IMR-90 (cell line): ENCODE results near the gene CDC14A. TPM values are rescaled to one million over a fixed set of nuclear protein-coding genes. Genes with fewer than 3 reads are reported as not detected.
"Not testable (repeated sequence)": the region's sequence is repeated elsewhere in the genome, so short reads cannot be mapped to it uniquely, and the experiment has no call there.

Experiments
- ATAC-seq: fragments of 200-7000 bp; cut with Tn5 transposase; 2 replicates; pipeline ENCODE4 v1.9.1; 2020; ENCODE audit warnings: low read depth, mild to moderate bottlenecking, moderate library complexity
- BruUV-seq: library from RNA; stranded (reverse); fragments of 400-500 nt; replicated peaks from 2 replicates; lab custom pipeline; 2021; lab: Mats Ljungman, UMichigan
- CTCF ChIA-PET: fragments of 300-600 bp; formaldehyde crosslinking; extraction: SDS; loops from one replicate; lab custom pipeline; 2021; ENCODE audit warnings: antibody characterized with exemption; lab: Yijun Ruan, JAX
- POLR2A ChIA-PET: fragments of 300-600 bp; sonication (Branson Sonifier 250); formaldehyde crosslinking; loops from one replicate; lab custom pipeline; 2022; ENCODE audit warnings: antibody characterized with exemption; ENCODE audit not compliant: unreplicated experiment; lab: Charles Lee
- DNase-seq: peaks from one replicate; pipeline ENCODE4 v3.0.0; 2013
- H2AFZ ChIP-seq: replicated peaks from 2 replicates; pipeline ENCODE3; 2013; ENCODE audit warnings: low read length, mild to moderate bottlenecking; ENCODE audit not compliant: poor library complexity
- H2AK5ac ChIP-seq: 2 replicates; pipeline ENCODE4 v1.6.1; 2013; ENCODE audit warnings: low read depth, low read length, inconsistent platforms
- H2AK9ac ChIP-seq: replicated peaks from 2 replicates; pipeline ENCODE3; 2013; ENCODE audit warnings: mild to moderate bottlenecking, low read depth, low read length, moderate library complexity; ENCODE audit not compliant: poor library complexity
- H2BK120ac ChIP-seq: 2 replicates; pipeline ENCODE4 v1.6.1; 2013; ENCODE audit warnings: low read depth, low read length, inconsistent platforms
- H2BK15ac ChIP-seq: 3 replicates; pipeline ENCODE4 v1.6.1; 2013; ENCODE audit warnings: low read depth, low read length, inconsistent platforms
- H2BK20ac ChIP-seq: 2 replicates; pipeline ENCODE4 v1.6.1; 2013; ENCODE audit warnings: low read depth, mild to moderate bottlenecking, inconsistent platforms, low read length, moderate library complexity
- H2BK5ac ChIP-seq: 2 replicates; pipeline ENCODE4 v1.6.1; 2013; ENCODE audit warnings: mild to moderate bottlenecking, low read depth, low read length, inconsistent platforms; ENCODE audit not compliant: poor library complexity, severe bottlenecking
- H3K14ac ChIP-seq: replicated peaks from 2 replicates; pipeline ENCODE4 v1.6.1; 2013; ENCODE audit warnings: low read depth, low read length, inconsistent platforms
- H3K18ac ChIP-seq: 2 replicates; pipeline ENCODE4 v1.6.1; 2013; ENCODE audit warnings: low read depth, low read length, control low read depth
- H3K23ac ChIP-seq: 2 replicates; pipeline ENCODE4 v1.6.1; 2013; ENCODE audit warnings: low read depth, low read length, inconsistent platforms
- H3K27ac ChIP-seq: 2 replicates; pipeline ENCODE4 v1.5.1; 2013; ENCODE audit warnings: mild to moderate bottlenecking, control low read depth, low read length; ENCODE audit not compliant: insufficient read depth
- H3K27me3 ChIP-seq: 2 replicates; pipeline ENCODE4 v1.6.1; 2013; ENCODE audit warnings: low read length; ENCODE audit not compliant: control insufficient read depth, insufficient read depth
- H3K36me3 ChIP-seq: 2 replicates; pipeline ENCODE4 v1.6.1; 2013; ENCODE audit warnings: low read length, mixed read lengths; ENCODE audit not compliant: control insufficient read depth, insufficient read depth
- H3K4ac ChIP-seq: 2 replicates; pipeline ENCODE4 v1.6.1; 2013; ENCODE audit warnings: low read depth, low read length, inconsistent platforms
- H3K4me1 ChIP-seq: 2 replicates; pipeline ENCODE4 v1.6.1; 2013; ENCODE audit warnings: low read length, mixed read lengths; ENCODE audit not compliant: control insufficient read depth, insufficient read depth
- H3K4me2 ChIP-seq: 2 replicates; pipeline ENCODE4 v1.6.1; 2013; ENCODE audit warnings: low read depth, mild to moderate bottlenecking, control low read depth, low read length, moderate library complexity
- H3K4me3 ChIP-seq: 2 replicates; pipeline ENCODE4 v1.5.1; 2013; ENCODE audit warnings: low read depth, mild to moderate bottlenecking, control low read depth, low read length, moderate library complexity; ENCODE audit not compliant: insufficient read depth
- H3K56ac ChIP-seq: 2 replicates; pipeline ENCODE4 v1.6.1; 2013; ENCODE audit warnings: low read length, inconsistent platforms; ENCODE audit not compliant: insufficient read depth; ENCODE audit errors: extremely low read depth
- H3K79me1 ChIP-seq, 2 experiments: 2 replicates each; pipeline ENCODE4 v1.6.1; 2013; ENCODE audit warnings: low read length in 2 of 2, inconsistent platforms in 1 of 2, low read depth in 1 of 2
- H3K9ac ChIP-seq: 2 replicates; pipeline ENCODE4 v1.6.1; 2013; ENCODE audit warnings: low read depth, low read length, control low read depth
- H3K9me1 ChIP-seq: 2 replicates; pipeline ENCODE4 v1.6.1; 2013; ENCODE audit warnings: low read length, inconsistent platforms; ENCODE audit not compliant: insufficient read depth
- H3K9me3 ChIP-seq: 2 replicates; pipeline ENCODE4 v1.6.1; 2013; ENCODE audit warnings: low read length; ENCODE audit not compliant: control insufficient read depth, insufficient read depth
- H4K20me1 ChIP-seq: 2 replicates; pipeline ENCODE4 v1.6.1; 2013; ENCODE audit warnings: low read length, inconsistent platforms; ENCODE audit not compliant: insufficient read depth
- H4K5ac ChIP-seq: 2 replicates; pipeline ENCODE4 v1.6.1; 2013; ENCODE audit warnings: mild to moderate bottlenecking, low read depth, low read length, control low read depth
- H4K8ac ChIP-seq, 2 experiments: 2 replicates each; pipeline ENCODE4 v1.6.1; 2013; ENCODE audit warnings: low read depth in 2 of 2, low read length in 2 of 2, control low read depth in 1 of 2, inconsistent platforms in 1 of 2
- H4K91ac ChIP-seq: 2 replicates; pipeline ENCODE4 v1.6.1; 2013; ENCODE audit warnings: low read depth, low read length, inconsistent platforms; ENCODE audit not compliant: insufficient read depth
- WGBS, 2 experiments: methylation state at CpG; one replicate each; pipeline versions ENCODE4 v1.1.5 to v1.1.7; 2013; ENCODE audit warnings: missing lambda C conversion rate in 2 of 2; ENCODE audit not compliant: insufficient read length in 1 of 2; ENCODE audit errors: extremely low coverage in 2 of 2; 5-methylcytosine and 5-hydroxymethylcytosine counted together
- dilution Hi-C: fragments of 300-500 bp; cut with HindIII; formaldehyde crosslinking; loops from one replicate; pipeline ENCODE4 v1.14.3; 2018; ENCODE audit warnings: low sequenced_read_pairs; ENCODE audit not compliant: unreplicated experiment
- in situ Hi-C: fragments of 300-500 bp; cut with MboI; formaldehyde crosslinking; loops from 3 replicates; pipeline ENCODE4 v1.14.3; 2019; ENCODE audit warnings: low sequenced_read_pairs, inconsistent platforms, mixed read lengths
- intact Hi-C: fragments of 100-400 bp; cut with micrococcal nuclease; formaldehyde crosslinking; loops from 2 replicates; pipeline ENCODE4 v1.10.0; 2022
- polyA plus RNA-seq, 3 experiments: library from polyadenylated mRNA; depleted of rRNA; stranded (reverse); fragments of >200 nt; gene quantifications; 2 replicates each; pipeline ENCODE4 v1.2.3, GENCODE V29; 2012; ENCODE audit warnings: low replicate concordance in 1 of 3
- total RNA-seq: library from RNA; depleted of rRNA; stranded (reverse); fragments of >200 nt; gene quantifications from 2 replicates; pipeline ENCODE4 v1.2.3, GENCODE V29; 2012

CDC14A gene
- total and polyA plus RNA-seq, 2 of the 4 experiments (the other 2 are of a cell fraction), result 1.7 to 3.0 TPM

DNA sequence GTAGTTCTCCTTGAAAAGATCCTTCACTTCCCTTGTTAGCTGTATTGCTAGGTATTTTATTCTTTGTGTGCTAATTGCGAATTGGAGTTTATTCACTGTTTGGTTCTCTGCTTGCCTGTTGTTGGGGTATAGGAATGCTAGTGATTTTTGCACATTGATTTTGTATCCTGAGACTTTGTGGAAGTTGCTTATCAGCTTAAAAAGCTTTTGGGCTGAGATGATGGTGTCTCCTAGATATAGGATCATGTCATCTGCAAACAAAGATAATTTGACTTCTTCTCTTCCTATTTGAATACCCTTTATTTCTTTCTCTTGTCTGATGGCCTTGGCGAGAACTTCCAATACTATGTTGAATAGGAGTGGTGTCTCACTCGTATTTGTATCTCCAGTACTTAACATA, 55.1 kb downstream of the CDC14A start:
- H3K23ac ChIP-seq, H3K14ac ChIP-seq, H3K9me3 ChIP-seq, H4K8ac ChIP-seq, in situ Hi-C loops, H2AFZ ChIP-seq, H3K27ac ChIP-seq, dilution Hi-C loops, H3K9ac ChIP-seq, CTCF ChIA-PET, H3K4me2 ChIP-seq, ATAC-seq, intact Hi-C loops, H4K91ac ChIP-seq, H3K4me3 ChIP-seq, H3K27me3 ChIP-seq, H2AK5ac ChIP-seq, H2BK120ac ChIP-seq, H3K56ac ChIP-seq, DNase-seq, POLR2A ChIA-PET, H4K20me1 ChIP-seq, H3K4ac ChIP-seq, H3K36me3 ChIP-seq, H2BK5ac ChIP-seq, H2AK9ac ChIP-seq, H3K79me1 ChIP-seq, BruUV-seq, H3K9me1 ChIP-seq, H2BK20ac ChIP-seq, H3K4me1 ChIP-seq, H2BK15ac ChIP-seq, H3K18ac ChIP-seq, H4K5ac ChIP-seq: not testable (repeated sequence)
- no CpG with 5 or more reads among the region's 3 CpGs for WGBS, 2 experiments
